ENCODE measurements around the gene SASS6. TPM values are rescaled to one million over a fixed set of nuclear protein-coding genes. Genes with fewer than 3 reads are reported as not detected.

The SASS6 gene, protein sequence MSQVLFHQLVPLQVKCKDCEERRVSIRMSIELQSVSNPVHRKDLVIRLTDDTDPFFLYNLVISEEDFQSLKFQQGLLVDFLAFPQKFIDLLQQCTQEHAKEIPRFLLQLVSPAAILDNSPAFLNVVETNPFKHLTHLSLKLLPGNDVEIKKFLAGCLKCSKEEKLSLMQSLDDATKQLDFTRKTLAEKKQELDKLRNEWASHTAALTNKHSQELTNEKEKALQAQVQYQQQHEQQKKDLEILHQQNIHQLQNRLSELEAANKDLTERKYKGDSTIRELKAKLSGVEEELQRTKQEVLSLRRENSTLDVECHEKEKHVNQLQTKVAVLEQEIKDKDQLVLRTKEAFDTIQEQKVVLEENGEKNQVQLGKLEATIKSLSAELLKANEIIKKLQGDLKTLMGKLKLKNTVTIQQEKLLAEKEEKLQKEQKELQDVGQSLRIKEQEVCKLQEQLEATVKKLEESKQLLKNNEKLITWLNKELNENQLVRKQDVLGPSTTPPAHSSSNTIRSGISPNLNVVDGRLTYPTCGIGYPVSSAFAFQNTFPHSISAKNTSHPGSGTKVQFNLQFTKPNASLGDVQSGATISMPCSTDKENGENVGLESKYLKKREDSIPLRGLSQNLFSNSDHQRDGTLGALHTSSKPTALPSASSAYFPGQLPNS
- total RNA-seq (1 to 10 TPM; 2.3 to 6.1 (median 4.7) TPM), polyA plus RNA-seq (1 to 10 TPM in 2 of 3 donors, under 1 TPM in 1; 0.87 to 2.0 (median 1.7) TPM)
- long read RNA-seq, donor 1, result 0 reads
- long read RNA-seq, donor 2, result 0 reads
- long read RNA-seq, donor 3, result 0 reads
- long read RNA-seq, donor 4, result 0 reads
- long read RNA-seq, donor 5, result 0 reads
- long read RNA-seq, donor 6, result 0 reads
- long read RNA-seq, donor 7, result 0 reads
- long read RNA-seq, donor 8, partial matches to known transcripts, result 0 of 1 reads
- long read RNA-seq, donor 8, other reads (novel, unspliced or antisense), result 0 of 1 reads
- long read RNA-seq, donor 9, partial matches to known transcripts, result 29 of 29 reads
- long read RNA-seq, donor 9, other reads (novel, unspliced or antisense), result 0 of 29 reads
- long read RNA-seq, donor 10, result 0 reads

- Histone ChIP-seq H3K27ac (peak within 1 kb of the TSS; percentile 70 to 86 (median 86)), H3K9me3 (no peaks in the 10 kb centered on the region), H3K36me3 (peaks cover 9 to 12% (median 11%) of the 10 kb centered on the region in 4 donors), H3K4me1 (peaks cover 15 to 48% (median 28%) of the 10 kb centered on the region in 4 donors), H3K4me3 (peak within 1 kb of the TSS; percentile 69 to 94 (median 86)), H3K27me3 (no peaks in the 10 kb centered on the region)
- intact Hi-C loops (cut with DNase I; ENCODE audit: low total_unique reads), result no loop called here
- DNase-seq, result peak; percentile 97 to 99
- 0% methylated on average over 57 of the region's 57 CpGs for whole genome bisulfite sequencing, 5 donors
- TF ChIP-seq EP300 (IDR thresholded peaks at IDR 0.05), result no peak
- peak in 2 of 7 experiments; percentile 22 to 43 for TF ChIP-seq CTCF (IDR thresholded peaks at IDR 0.05)
- peak; percentile 88 to 97 (median 91) for TF ChIP-seq POLR2AphosphoS5 (IDR thresholded peaks at IDR 0.05)
- no peak for TF ChIP-seq POLR2A (IDR thresholded peaks at IDR 0.05)
Observed at GRCh38 chr1:100132566-100133477, at the start of gene SASS6, which contains the start of gene TRMT13. TSS of gene SASS6 (minus strand) at chr1:100132930. CDS start at chr1:100132814, 116 bp downstream. TSS of gene TRMT13 (plus strand) at chr1:100133163. CDS start at chr1:100133169, 6 bp downstream.

DNA sequence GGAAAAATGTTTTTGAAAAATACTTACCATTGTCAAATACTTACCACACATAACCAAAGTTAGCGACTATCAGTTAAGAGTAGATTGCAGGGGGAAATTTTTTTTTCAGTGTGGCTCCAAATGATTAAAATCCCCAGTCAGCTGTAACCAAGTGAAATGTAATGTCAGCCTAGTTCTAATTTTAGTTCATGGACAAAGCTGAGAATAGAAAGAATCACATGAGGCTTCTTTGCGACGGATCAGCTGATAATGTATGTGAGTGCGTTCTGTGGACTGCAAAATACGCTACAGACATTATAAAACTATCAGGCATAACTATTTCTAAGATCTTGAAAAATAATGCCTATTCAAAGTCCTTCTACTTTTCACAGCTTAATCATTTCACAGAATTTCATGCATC lies 45.4 kb upstream of the SASS6 start, which contains the start of gene LRRC39:
Gene LRRC39, minus strand, starts transcription at position 166 of the 400 bp plus-strand sequence. CDS start 9,740 bp downstream, outside the sequence.
- 62 to 68% (median 66%) methylated on average over 5 of the region's 5 CpGs for WGBS, 5 donors
- Histone ChIP-seq H3K36me3 (no peaks in the 10 kb centered on the region), H3K27ac (no peak within 1 kb of the TSS), H3K4me1 (no peaks in the 10 kb centered on the region), H3K27me3 (no peaks in the 10 kb centered on the region), H3K4me3 (no peak within 1 kb of the TSS), H3K9me3 (no peaks in the 10 kb centered on the region)
- TF ChIP-seq CTCF (IDR thresholded peaks at IDR 0.05) (no peak), POLR2AphosphoS5 (IDR thresholded peaks at IDR 0.05) (no peak), POLR2A (IDR thresholded peaks at IDR 0.05) (no peak), EP300 (IDR thresholded peaks at IDR 0.05) (no peak)
- peak in 1 of 2 donors; percentile 4 for DNase-seq
- intact Hi-C loops (cut with DNase I; ENCODE audit: low total_unique reads), result no loop called here

- no peaks in the 10 kb centered on the region for H3K9me3 ChIP-seq
- no peak overlapping the region for H3K27ac ChIP-seq
- 87 to 95% (median 92%) methylated on average over 4 of the region's 4 CpGs for WGBS, 5 donors
- no peak for TF ChIP-seq EP300 (IDR thresholded peaks at IDR 0.05)
- no peak for TF ChIP-seq POLR2AphosphoS5 (IDR thresholded peaks at IDR 0.05)
- no peak for TF ChIP-seq CTCF (IDR thresholded peaks at IDR 0.05)
- no peak for TF ChIP-seq POLR2A (IDR thresholded peaks at IDR 0.05)
- no peak for DNase-seq
- H3K4me3 ChIP-seq, result no peak overlapping the region
- no peaks in the 10 kb centered on the region for H3K27me3 ChIP-seq
- no peaks in the 10 kb centered on the region for H3K4me1 ChIP-seq
- H3K36me3 ChIP-seq, result no peaks in the 10 kb centered on the region
- intact Hi-C loops (cut with DNase I; ENCODE audit: low total_unique reads), result no loop called here
Observed at GRCh38 chr1:100177295-100178041, 44.7 kb upstream of the SASS6 start.

All from stomach (tissue), 19 donors.